Cardiac fibroblast (primary cell): ENCODE results near the gene MPP2.

Experiments used
- DNase-seq, 2 donors: peaks; one replicate each; pipeline versions ENCODE4 v3.0.0 to v3.0.0-alpha.2; 2010; ENCODE audit warnings: low read depth in 2 of 2
- H3K4me3 ChIP-seq, 2 donors: replicated peaks in 1 of 2; 1 replicate in 1 of 2; 2 replicates in 1 of 2; pipeline ENCODE4 v1.5.1; 2011; ENCODE audit warnings: low read depth in 2 of 2, low read length in 2 of 2, mild to moderate bottlenecking in 2 of 2, moderate library complexity in 1 of 2
- CTCF ChIP-seq: IDR thresholded peaks from one replicate; pipeline ENCODE4 v1.5.1; 2011; ENCODE audit warnings: low read depth, mild to moderate bottlenecking, low read length, inconsistent platforms

MPP2 gene

GRCh38 chr17:43860077-43860725 lies 47.1 kb downstream of the MPP2 start:
- no peak overlapping the region for H3K4me3 ChIP-seq
- TF ChIP-seq CTCF, result no peak
- DNase-seq, result peak in 1 of 2 donors; percentile 38

- no peak for DNase-seq
- no peak overlapping the region for H3K4me3 ChIP-seq
- TF ChIP-seq CTCF, result no peak
Observed at GRCh38 chr17:43857957-43858600, 49.3 kb downstream of the MPP2 start.

GRCh38 chr17:43857141-43857540 lies 50.2 kb downstream of the MPP2 start:
- no peak for TF ChIP-seq CTCF
- DNase-seq, result no peak

GRCh38 chr17:43856141-43856540 lies 51.2 kb downstream of the MPP2 start:
- no peak overlapping the region for H3K4me3 ChIP-seq
- DNase-seq, result no peak
- TF ChIP-seq CTCF, result no peak

More at GRCh38 chr17:43857141-43857540, 50.2 kb downstream of the MPP2 start:
- no peak overlapping the region for H3K4me3 ChIP-seq

- TF ChIP-seq CTCF, result no peak
- H3K4me3 ChIP-seq, result no peak overlapping the region
- no peak for DNase-seq
Observed at GRCh38 chr17:43855061-43855460, 52.3 kb downstream of the MPP2 start.

GRCh38 chr17:43854498-43854897 lies 52.8 kb downstream of the MPP2 start:
- no peak for DNase-seq
- TF ChIP-seq CTCF, result no peak
- H3K4me3 ChIP-seq, result no peak overlapping the region
